ENCODE results near the gene FGFR2. TPM values are rescaled to one million over a fixed set of nuclear protein-coding genes. Genes with fewer than 3 reads are reported as not detected.

Gene FGFR2
- total and polyA plus RNA-seq, 9 of the 15 experiments (the other 6 are each of a cell fraction or from before 2014, with no cell fraction given) = 0.20 TPM; not detected in 8

GRCh38 chr10:121558238-121558637 lies 40.0 kb downstream of the FGFR2 start:
- FAIRE-seq = no peak
- intact Hi-C loops (cut with micrococcal nuclease) = no loop called here
- BruUV-seq (replicated peaks) = no TSS peak
- H3K9ac ChIP-seq (ENCODE audit: insufficient read depth in 1 of 2, low read depth in 2 of 2, low read length in 2 of 2) = no peak overlapping the region
- POLR2A ChIA-PET = no interaction called here
- no peak overlapping the region for H2AFZ ChIP-seq (ENCODE audit: low read depth, low read length)
- ATAC-seq = no peak
- in situ Hi-C loops (cut with MboI) = no loop called here
- H3K27me3 ChIP-seq (ENCODE audit: control insufficient read depth in 2 of 2, insufficient read depth in 2 of 2, low read length in 2 of 2) = no peaks in the 10 kb centered on the region; a peak in 2 of 5 replicates
- H3K79me2 ChIP-seq (ENCODE audit: control insufficient read depth, insufficient read depth, low read length) = no peaks in the 10 kb centered on the region
- no peaks in the 10 kb centered on the region for H3K36me3 ChIP-seq (ENCODE audit: control insufficient read depth, insufficient read depth, low read length)
- H3K4me1 ChIP-seq (replicated peaks in 1 of 2; ENCODE audit: control insufficient read depth in 2 of 2, insufficient read depth in 2 of 2, low read length in 2 of 2) = no peaks in the 10 kb centered on the region
- no peak overlapping the region for H3K4me2 ChIP-seq (ENCODE audit: insufficient read depth, low read length)
- H3K9me1 ChIP-seq (ENCODE audit: control insufficient read depth, insufficient read depth, low read length) = no peaks in the 10 kb centered on the region
- H4K20me1 ChIP-seq (replicated peaks; ENCODE audit: control insufficient read depth, insufficient read depth, low read length) = no peaks in the 10 kb centered on the region
- no peak overlapping the region for H3K27ac ChIP-seq (ENCODE audit: extremely low read depth, low read depth, low read length)
- CTCF ChIA-PET (ENCODE audit: low intra/inter-chr PET ratio) = no interaction called here
- DNase-seq (ENCODE audit: extremely low read depth in 1 of 4, low spot score in 3 of 4) = no peak
- H3K9me3 ChIP-seq (replicated peaks; ENCODE audit: control insufficient read depth, insufficient read depth, low read depth, low read length) = no peaks in the 10 kb centered on the region
- 0% methylated on average over 2 of the region's 3 CpGs for WGBS (ENCODE audit: insufficient coverage, low coverage, missing lambda C conversion rate)
- no peak overlapping the region for H3K4me3 ChIP-seq
- no peak for TF ChIP-seq AFF1 (IDR thresholded peaks at IDR 0.05; ENCODE audit: low read depth in 1 of 2, partially characterized antibody in 2 of 2)
- no peak for TF ChIP-seq RREB1 (CRISPR knock-in tag; IDR thresholded peaks at IDR 0.05)
- TF ChIP-seq EHMT2 (IDR thresholded peaks at IDR 0.05) = no peak
- no peak for TF ChIP-seq SNAPC5 (CRISPR knock-in tag; IDR thresholded peaks at IDR 0.05)
- no peak for TF ChIP-seq THRA (IDR thresholded peaks at IDR 0.05)
- TF ChIP-seq CREB1 (IDR thresholded peaks at IDR 0.05) = no peak
- TF ChIP-seq CREB1 (CRISPR knock-in tag; IDR thresholded peaks at IDR 0.05) = no peak
- TF ChIP-seq DACH1 (IDR thresholded peaks at IDR 0.05; ENCODE audit: partially characterized antibody) = no peak
- TF ChIP-seq FUS (optimal IDR thresholded peaks at IDR 0.05; ENCODE audit: low read depth, low read length) = no peak
- no peak for TF ChIP-seq ZNF3 (CRISPR knock-in tag; IDR thresholded peaks at IDR 0.05)
- no peak for TF ChIP-seq FOSL1 (tag; conservative IDR thresholded peaks at IDR 0.05)
